Inferior parietal cortex (tissue), 1 donor: ENCODE results near the gene NUPR1.
"Not testable (repeated sequence)": the region's sequence is repeated elsewhere in the genome, so short reads cannot be mapped to it uniquely, and the experiment has no call there.

Experiments
- DNase-seq: peaks from one replicate; pipeline ENCODE4 v3.0.0-alpha.2; 2016; ENCODE audit errors: extremely low spot score

Gene NUPR1

GRCh38 chr16:28538733-28539596, at the start of gene NUPR1:
NUPR1 (minus strand) TSS chr16:28538974; CDS start chr16:28538907, 67 bp downstream.
- peak; percentile 50 for DNase-seq

- DNase-seq, result no peak
Measured at GRCh38 chr16:28587386-28587785, 48.6 kb upstream of the NUPR1 start.

- DNase-seq, result no peak
Measured at GRCh38 chr16:28586466-28586865, 47.7 kb upstream of the NUPR1 start.

GRCh38 chr16:28585674-28586073, 46.9 kb upstream of the NUPR1 start:
- no peak for DNase-seq

- DNase-seq, result no peak
Measured at GRCh38 chr16:28580726-28581315, 42.0 kb upstream of the NUPR1 start.

GRCh38 chr16:28575446-28576109, 36.8 kb upstream of the NUPR1 start:
- DNase-seq, result no peak

GRCh38 chr16:28574925-28575324, 36.2 kb upstream of the NUPR1 start:
- no peak for DNase-seq

GRCh38 chr16:28573738-28574718, 35.3 kb upstream of the NUPR1 start:
- no peak for DNase-seq

GRCh38 chr16:28572696-28573510, 34.1 kb upstream of the NUPR1 start:
- peak; percentile 8 for DNase-seq

GRCh38 chr16:28569968-28570752, 31.4 kb upstream of the NUPR1 start:
- no peak for DNase-seq

- DNase-seq, result no peak
Measured at GRCh38 chr16:28569021-28569420, 30.2 kb upstream of the NUPR1 start.

- no peak for DNase-seq
Measured at GRCh38 chr16:28567292-28567691, 28.5 kb upstream of the NUPR1 start.

- not testable (repeated sequence) for DNase-seq
Measured at GRCh38 chr16:28566233-28566925, 27.6 kb upstream of the NUPR1 start.

- DNase-seq, result no peak
Measured at GRCh38 chr16:28563218-28563617, 24.4 kb upstream of the NUPR1 start.

GRCh38 chr16:28562199-28562598, 23.4 kb upstream of the NUPR1 start:
- DNase-seq, result no peak

GRCh38 chr16:28561557-28562187, 22.9 kb upstream of the NUPR1 start:
- no peak for DNase-seq

- DNase-seq, result no peak
Measured at GRCh38 chr16:28558456-28558855, 19.7 kb upstream of the NUPR1 start.

- no peak for DNase-seq
Measured at GRCh38 chr16:28556914-28557320, 18.1 kb upstream of the NUPR1 start.

GRCh38 chr16:28555561-28555960, 16.8 kb upstream of the NUPR1 start:
- no peak for DNase-seq
